A673 (cell line): ENCODE measurements around the gene MSS51.

Experiments used
- EZH2 ChIP-seq: fragments of 200-600 bp; sonication (generic); IDR thresholded peaks from 2 replicates; pipeline ENCODE4 v1.6.1; 2017; ENCODE audit warnings: borderline replicate concordance, low read depth, mild to moderate bottlenecking, mixed read lengths, antibody characterized with exemption, low read length; ENCODE audit not compliant: poor library complexity, severe bottlenecking
- TF ChIP-seq, protein P1 (sequence below): fragments of 300-800, 200-600 bp; sonication (generic); conservative IDR thresholded peaks from 2 replicates; pipeline ENCODE4 v1.5.1; 2017; ENCODE audit warnings: low read depth, mild to moderate bottlenecking, antibody characterized with exemption, low read length, moderate library complexity, mixed read lengths

GRCh38 chr10:73432646-73433537 lies 469 bp downstream of the MSS51 start:
- TF ChIP-seq, protein P1, sequence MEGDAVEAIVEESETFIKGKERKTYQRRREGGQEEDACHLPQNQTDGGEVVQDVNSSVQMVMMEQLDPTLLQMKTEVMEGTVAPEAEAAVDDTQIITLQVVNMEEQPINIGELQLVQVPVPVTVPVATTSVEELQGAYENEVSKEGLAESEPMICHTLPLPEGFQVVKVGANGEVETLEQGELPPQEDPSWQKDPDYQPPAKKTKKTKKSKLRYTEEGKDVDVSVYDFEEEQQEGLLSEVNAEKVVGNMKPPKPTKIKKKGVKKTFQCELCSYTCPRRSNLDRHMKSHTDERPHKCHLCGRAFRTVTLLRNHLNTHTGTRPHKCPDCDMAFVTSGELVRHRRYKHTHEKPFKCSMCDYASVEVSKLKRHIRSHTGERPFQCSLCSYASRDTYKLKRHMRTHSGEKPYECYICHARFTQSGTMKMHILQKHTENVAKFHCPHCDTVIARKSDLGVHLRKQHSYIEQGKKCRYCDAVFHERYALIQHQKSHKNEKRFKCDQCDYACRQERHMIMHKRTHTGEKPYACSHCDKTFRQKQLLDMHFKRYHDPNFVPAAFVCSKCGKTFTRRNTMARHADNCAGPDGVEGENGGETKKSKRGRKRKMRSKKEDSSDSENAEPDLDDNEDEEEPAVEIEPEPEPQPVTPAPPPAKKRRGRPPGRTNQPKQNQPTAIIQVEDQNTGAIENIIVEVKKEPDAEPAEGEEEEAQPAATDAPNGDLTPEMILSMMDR: no peak
- TF ChIP-seq EZH2: no peak
